Calu3 (cell line): ENCODE measurements around the gene NUDT1. TPM values are rescaled to one million over a fixed set of nuclear protein-coding genes. Genes with fewer than 3 reads are reported as not detected.

Experiments used
- BruUV-seq: library from RNA; stranded (reverse); fragments of 400-500 nt; replicated peaks from 2 replicates; lab custom pipeline; 2021; lab: Mats Ljungman, UMichigan
- CTCF ChIA-PET: fragments of 300-600 bp; sonication (Branson Sonifier 250); formaldehyde crosslinking; loops from one replicate; lab custom pipeline; 2022; ENCODE audit warnings: antibody characterized with exemption; lab: Charles Lee
- DNase-seq: peaks from one replicate; pipeline ENCODE4 v3.0.0; 2022
- H3K27ac Mint-ChIP-seq: one replicate; pipeline ENCODE4 v1.8.0; 2022; ENCODE audit warnings: mixed read lengths; ENCODE audit not compliant: unreplicated experiment
- H3K27me3 Mint-ChIP-seq: one replicate; pipeline ENCODE4 v1.8.0; 2022; ENCODE audit warnings: mixed read lengths; ENCODE audit not compliant: unreplicated experiment
- H3K36me3 Mint-ChIP-seq: one replicate; pipeline ENCODE4 v1.8.0; 2022; ENCODE audit warnings: mild to moderate bottlenecking, moderate library complexity, mixed read lengths; ENCODE audit not compliant: insufficient read depth, unreplicated experiment
- H3K4me1 Mint-ChIP-seq: one replicate; pipeline ENCODE4 v1.8.0; 2022; ENCODE audit warnings: mild to moderate bottlenecking, low read depth, mixed read lengths; ENCODE audit not compliant: unreplicated experiment
- H3K4me3 Mint-ChIP-seq: one replicate; pipeline ENCODE4 v1.8.0; 2022; ENCODE audit warnings: mild to moderate bottlenecking, low read depth, moderate library complexity, mixed read lengths; ENCODE audit not compliant: unreplicated experiment
- H3K9me3 Mint-ChIP-seq: one replicate; pipeline ENCODE4 v1.8.0; 2022; ENCODE audit warnings: low read depth, mixed read lengths; ENCODE audit not compliant: unreplicated experiment
- intact Hi-C: fragments of 100-400 bp; cut with micrococcal nuclease; formaldehyde crosslinking; loops from one replicate; pipeline ENCODE4 v1.10.0; 2022; ENCODE audit not compliant: unreplicated experiment
- total RNA-seq: library from RNA; stranded (reverse); gene quantifications from 2 replicates; pipeline ENCODE4 v1.2.3, GENCODE V29; 2022
- TF ChIP-seq, protein P1 (sequence below): fragments of 200-600 bp; IDR thresholded peaks from one replicate; pipeline ENCODE4 v1.8.0; 2022; ENCODE audit warnings: antibody characterized with exemption; ENCODE audit not compliant: unreplicated experiment

The NUDT1 gene
- total RNA-seq, 1 experiment from 2014 or later = 65.6 TPM

DNA sequence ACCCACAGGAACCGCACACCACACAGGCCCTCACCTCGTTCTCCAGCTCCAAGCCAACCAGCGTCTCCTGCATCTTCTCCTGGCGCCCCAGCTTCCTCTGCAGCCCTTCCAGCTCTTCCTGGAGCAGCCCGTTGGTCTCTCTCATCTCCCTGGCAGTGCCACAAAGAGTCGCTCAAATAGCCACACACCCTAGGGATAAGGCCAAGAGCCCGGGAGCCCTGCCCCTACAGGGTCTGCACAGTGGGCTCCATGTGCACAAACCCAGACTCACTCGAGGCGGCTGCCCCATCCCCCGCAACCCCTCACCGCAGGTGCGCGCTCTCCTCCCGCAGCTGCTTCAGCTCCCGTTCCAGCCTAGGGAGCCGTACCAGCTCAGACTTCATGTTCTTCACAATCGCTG lies 26.2 kb upstream of the NUDT1 start:
- Mint-ChIP-seq H3K27ac (no peak overlapping the region), H3K4me1 (no peaks in the 10 kb centered on the region), H3K36me3 (peaks cover 44% of the 10 kb centered on the region), H3K9me3 (no peaks in the 10 kb centered on the region), H3K27me3 (no peaks in the 10 kb centered on the region), H3K4me3 (no peak overlapping the region)
- intact Hi-C loops = no loop called here
- no peak for DNase-seq
- TF ChIP-seq, protein P1, sequence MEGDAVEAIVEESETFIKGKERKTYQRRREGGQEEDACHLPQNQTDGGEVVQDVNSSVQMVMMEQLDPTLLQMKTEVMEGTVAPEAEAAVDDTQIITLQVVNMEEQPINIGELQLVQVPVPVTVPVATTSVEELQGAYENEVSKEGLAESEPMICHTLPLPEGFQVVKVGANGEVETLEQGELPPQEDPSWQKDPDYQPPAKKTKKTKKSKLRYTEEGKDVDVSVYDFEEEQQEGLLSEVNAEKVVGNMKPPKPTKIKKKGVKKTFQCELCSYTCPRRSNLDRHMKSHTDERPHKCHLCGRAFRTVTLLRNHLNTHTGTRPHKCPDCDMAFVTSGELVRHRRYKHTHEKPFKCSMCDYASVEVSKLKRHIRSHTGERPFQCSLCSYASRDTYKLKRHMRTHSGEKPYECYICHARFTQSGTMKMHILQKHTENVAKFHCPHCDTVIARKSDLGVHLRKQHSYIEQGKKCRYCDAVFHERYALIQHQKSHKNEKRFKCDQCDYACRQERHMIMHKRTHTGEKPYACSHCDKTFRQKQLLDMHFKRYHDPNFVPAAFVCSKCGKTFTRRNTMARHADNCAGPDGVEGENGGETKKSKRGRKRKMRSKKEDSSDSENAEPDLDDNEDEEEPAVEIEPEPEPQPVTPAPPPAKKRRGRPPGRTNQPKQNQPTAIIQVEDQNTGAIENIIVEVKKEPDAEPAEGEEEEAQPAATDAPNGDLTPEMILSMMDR = no peak
- CTCF ChIA-PET = interaction anchor here (0.6 kb wide), 1 partner anchor 551 kb away, joined by 4 read pairs; no protein-coding TSS in a partner anchor
- no TSS peak for BruUV-seq

DNA sequence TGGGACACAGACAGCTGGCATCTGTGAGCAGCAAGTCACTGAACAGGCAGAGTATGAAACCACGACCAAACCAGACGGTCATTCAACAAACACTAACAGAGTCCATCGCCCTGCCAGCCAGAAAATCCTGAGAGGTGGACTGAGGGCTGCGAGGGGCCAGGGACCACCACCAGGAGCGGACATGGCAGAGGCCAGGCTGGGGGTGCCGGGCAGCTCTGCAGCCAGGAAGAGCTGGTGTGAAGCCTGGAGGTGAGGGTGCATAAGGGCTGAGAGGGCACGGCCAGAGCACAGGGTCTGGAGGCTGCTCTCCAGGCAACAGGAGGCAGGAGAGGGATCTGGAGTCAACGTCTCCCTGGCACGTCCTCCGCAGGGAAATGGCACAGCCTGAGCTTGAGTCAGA lies 24.8 kb upstream of the NUDT1 start:
- H3K4me3 Mint-ChIP-seq = no peak overlapping the region
- no peaks in the 10 kb centered on the region for H3K27me3 Mint-ChIP-seq
- intact Hi-C loops = no loop called here
- H3K27ac Mint-ChIP-seq = no peak overlapping the region
- DNase-seq = no peak
- H3K36me3 Mint-ChIP-seq = peaks cover 54% of the 10 kb centered on the region
- H3K9me3 Mint-ChIP-seq = no peaks in the 10 kb centered on the region
- CTCF ChIA-PET = interaction anchor here (0.7 kb wide), 1 partner anchor 392 kb away, joined by 3 read pairs; no protein-coding TSS in a partner anchor
- TF ChIP-seq, protein P1 = no peak
- no TSS peak for BruUV-seq
- no peaks in the 10 kb centered on the region for H3K4me1 Mint-ChIP-seq

GRCh38 chr7:2217716-2218443 lies 24.1 kb upstream of the NUDT1 start:
- TF ChIP-seq, protein P1 = no peak
- DNase-seq = no peak
- Mint-ChIP-seq H3K9me3 (no peaks in the 10 kb centered on the region), H3K4me1 (no peaks in the 10 kb centered on the region), H3K27ac (no peak overlapping the region), H3K27me3 (no peaks in the 10 kb centered on the region), H3K36me3 (peaks cover 59% of the 10 kb centered on the region), H3K4me3 (no peak overlapping the region)
- BruUV-seq = no TSS peak
- CTCF ChIA-PET = no interaction called here
- intact Hi-C loops = no loop called here

DNA sequence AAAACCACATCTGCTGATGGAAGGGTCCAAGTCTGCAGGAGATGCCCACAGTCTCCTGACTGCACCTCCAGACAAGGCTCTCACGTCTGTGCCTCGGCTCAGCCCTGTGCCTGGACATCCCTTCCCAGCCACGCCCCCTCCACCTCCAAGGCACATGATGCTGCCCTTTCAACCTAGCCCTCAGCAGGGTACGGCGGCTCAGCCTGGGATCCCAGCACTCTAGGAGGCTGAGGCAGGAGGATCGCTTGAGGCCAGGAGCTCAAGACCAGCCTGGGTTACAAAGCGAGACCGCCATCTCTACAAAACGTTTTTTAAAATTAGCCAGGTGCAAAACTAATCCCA lies 23.6 kb upstream of the NUDT1 start:
- DNase-seq = no peak
- no TSS peak for BruUV-seq
- Mint-ChIP-seq H3K4me1 (no peaks in the 10 kb centered on the region), H3K27ac (no peak overlapping the region), H3K36me3 (peaks cover 64% of the 10 kb centered on the region), H3K4me3 (no peak overlapping the region), H3K9me3 (no peaks in the 10 kb centered on the region), H3K27me3 (no peaks in the 10 kb centered on the region)
- CTCF ChIA-PET = no interaction called here
- TF ChIP-seq, protein P1 = no peak
- intact Hi-C loops = no loop called here
